RWPE2 (cell line): ENCODE measurements around the gene MRPL16.

Experiments used
- ATAC-seq: fragments of 200-7000 bp; cut with Tn5 transposase; 3 replicates; pipeline ENCODE4 v1.9.1; 2021; ENCODE audit warnings: low read depth
- DNase-seq: peaks from one replicate; pipeline ENCODE4 v3.0.0-alpha.2; 2020; ENCODE audit warnings: low spot score
- H3K27ac ChIP-seq: fragments of 450-650 bp; 2 replicates; pipeline ENCODE4 v1.5.1; 2017; ENCODE audit warnings: mild to moderate bottlenecking; ENCODE audit not compliant: poor library complexity, severe bottlenecking
- H3K27me3 ChIP-seq: fragments of 250-450 bp; sonication (Bioruptor Pico); 2 replicates; pipeline ENCODE4 v1.5.1; 2021; ENCODE audit warnings: mild to moderate bottlenecking, moderate library complexity; ENCODE audit not compliant: insufficient read depth, poor library complexity, severe bottlenecking
- H3K36me3 ChIP-seq: fragments of 250-450 bp; sonication (Bioruptor Pico); 2 replicates; pipeline ENCODE4 v1.5.1; 2020; ENCODE audit warnings: low read depth, mild to moderate bottlenecking, moderate library complexity
- H3K4me1 ChIP-seq: fragments of 250-450 bp; sonication (Bioruptor Pico); 2 replicates; pipeline ENCODE4 v1.5.1; 2021; ENCODE audit warnings: mild to moderate bottlenecking, moderate library complexity; ENCODE audit not compliant: insufficient read depth, poor library complexity, severe bottlenecking
- H3K4me3 ChIP-seq: fragments of 250-450 bp; sonication (Bioruptor Pico); 2 replicates; pipeline ENCODE4 v1.5.1; 2021; ENCODE audit warnings: mild to moderate bottlenecking, moderate library complexity; ENCODE audit not compliant: severe bottlenecking
- H3K9me3 ChIP-seq: fragments of 250-450 bp; sonication (Bioruptor Pico); 2 replicates; pipeline ENCODE4 v1.5.1; 2021; ENCODE audit warnings: mild to moderate bottlenecking, moderate library complexity; ENCODE audit not compliant: severe bottlenecking
- TF ChIP-seq, protein P1 (sequence below): fragments of 450-650 bp; IDR thresholded peaks from one replicate; pipeline ENCODE4 v1.5.1; 2017; ENCODE audit warnings: mild to moderate bottlenecking, moderate library complexity; ENCODE audit not compliant: poor library complexity, severe bottlenecking

The MRPL16 gene

DNA sequence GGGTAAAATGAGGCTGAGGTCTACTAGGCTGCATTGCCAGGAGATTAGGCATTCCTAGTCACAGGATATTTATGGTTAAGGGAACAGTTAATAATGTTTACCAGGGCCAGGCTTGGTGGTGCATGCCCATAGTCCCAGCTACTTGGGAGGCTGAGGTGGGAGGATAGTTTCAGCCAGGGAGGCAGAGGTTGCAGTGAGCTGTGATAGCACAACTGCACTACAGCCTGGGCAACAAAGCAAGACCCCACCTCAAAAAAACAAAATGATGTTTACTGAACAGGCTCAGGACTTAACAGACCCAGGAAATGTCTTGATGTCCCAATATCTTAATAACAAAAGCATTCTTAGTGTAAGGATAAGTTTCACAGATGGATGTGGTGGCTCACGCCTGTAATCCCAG lies 2.8 kb upstream of the MRPL16 start:
- peaks cover 9% of the 10 kb centered on the region for H3K4me1 ChIP-seq
- H3K36me3 ChIP-seq: peaks cover 7% of the 10 kb centered on the region
- ATAC-seq (no peak), DNase-seq (no peak)
- no peaks in the 10 kb centered on the region for H3K27me3 ChIP-seq
- H3K27ac ChIP-seq: no peak overlapping the region
- no peak overlapping the region for H3K4me3 ChIP-seq
- no peaks in the 10 kb centered on the region for H3K9me3 ChIP-seq
- TF ChIP-seq, protein P1, sequence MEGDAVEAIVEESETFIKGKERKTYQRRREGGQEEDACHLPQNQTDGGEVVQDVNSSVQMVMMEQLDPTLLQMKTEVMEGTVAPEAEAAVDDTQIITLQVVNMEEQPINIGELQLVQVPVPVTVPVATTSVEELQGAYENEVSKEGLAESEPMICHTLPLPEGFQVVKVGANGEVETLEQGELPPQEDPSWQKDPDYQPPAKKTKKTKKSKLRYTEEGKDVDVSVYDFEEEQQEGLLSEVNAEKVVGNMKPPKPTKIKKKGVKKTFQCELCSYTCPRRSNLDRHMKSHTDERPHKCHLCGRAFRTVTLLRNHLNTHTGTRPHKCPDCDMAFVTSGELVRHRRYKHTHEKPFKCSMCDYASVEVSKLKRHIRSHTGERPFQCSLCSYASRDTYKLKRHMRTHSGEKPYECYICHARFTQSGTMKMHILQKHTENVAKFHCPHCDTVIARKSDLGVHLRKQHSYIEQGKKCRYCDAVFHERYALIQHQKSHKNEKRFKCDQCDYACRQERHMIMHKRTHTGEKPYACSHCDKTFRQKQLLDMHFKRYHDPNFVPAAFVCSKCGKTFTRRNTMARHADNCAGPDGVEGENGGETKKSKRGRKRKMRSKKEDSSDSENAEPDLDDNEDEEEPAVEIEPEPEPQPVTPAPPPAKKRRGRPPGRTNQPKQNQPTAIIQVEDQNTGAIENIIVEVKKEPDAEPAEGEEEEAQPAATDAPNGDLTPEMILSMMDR: no peak

DNA sequence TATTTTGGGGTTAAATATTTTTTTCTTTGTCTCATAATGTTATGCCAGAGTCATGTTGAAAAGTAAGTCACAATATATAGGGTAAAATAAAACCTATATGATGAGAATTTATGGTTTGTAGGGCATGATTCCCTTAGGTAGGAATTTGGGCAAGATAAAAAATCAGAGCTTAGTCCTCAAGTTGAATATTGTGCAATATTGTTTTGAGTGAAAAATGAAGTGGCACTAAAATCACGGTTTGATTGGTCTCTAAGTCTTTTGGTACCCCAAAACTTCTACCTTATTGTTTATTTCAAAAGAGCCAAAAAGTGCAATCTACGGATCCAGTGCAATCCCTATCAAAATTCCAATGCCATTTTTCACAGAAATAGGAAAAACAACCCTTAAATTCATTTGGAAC lies 1.6 kb upstream of the MRPL16 start:
- no peak for DNase-seq
- Histone ChIP-seq H3K4me3 (no peak overlapping the region), H3K27ac (no peak overlapping the region), H3K36me3 (peaks cover 18% of the 10 kb centered on the region), H3K27me3 (no peaks in the 10 kb centered on the region), H3K9me3 (no peaks in the 10 kb centered on the region), H3K4me1 (peaks cover 9% of the 10 kb centered on the region)
- TF ChIP-seq, protein P1: no peak
- no peak for ATAC-seq

DNA sequence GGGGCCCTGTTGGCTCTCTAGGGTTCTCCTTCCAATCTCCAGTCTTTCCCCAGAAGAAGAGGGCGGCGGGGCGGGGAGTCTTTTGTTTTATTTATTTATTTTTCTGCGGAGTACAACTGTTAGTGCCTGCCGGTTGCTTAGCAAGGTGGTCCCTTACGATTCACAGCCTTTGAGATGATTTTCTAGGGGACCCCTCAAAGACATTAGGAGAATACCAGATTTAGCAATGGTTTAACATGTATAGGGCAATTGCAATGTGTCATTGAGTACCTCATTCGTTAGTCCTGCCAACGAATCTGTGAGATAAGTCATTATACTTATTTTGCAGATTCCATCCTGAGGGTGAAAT lies 307 bp upstream of the MRPL16 start:
- no peak for DNase-seq
- Histone ChIP-seq H3K27me3 (no peaks in the 10 kb centered on the region), H3K27ac (peak overlapping the region; percentile 42), H3K36me3 (peaks cover 32% of the 10 kb centered on the region), H3K4me1 (peaks cover 9% of the 10 kb centered on the region), H3K9me3 (no peaks in the 10 kb centered on the region), H3K4me3 (peak overlapping the region; percentile 68)
- ATAC-seq: no peak
- TF ChIP-seq, protein P1: no peak

DNA sequence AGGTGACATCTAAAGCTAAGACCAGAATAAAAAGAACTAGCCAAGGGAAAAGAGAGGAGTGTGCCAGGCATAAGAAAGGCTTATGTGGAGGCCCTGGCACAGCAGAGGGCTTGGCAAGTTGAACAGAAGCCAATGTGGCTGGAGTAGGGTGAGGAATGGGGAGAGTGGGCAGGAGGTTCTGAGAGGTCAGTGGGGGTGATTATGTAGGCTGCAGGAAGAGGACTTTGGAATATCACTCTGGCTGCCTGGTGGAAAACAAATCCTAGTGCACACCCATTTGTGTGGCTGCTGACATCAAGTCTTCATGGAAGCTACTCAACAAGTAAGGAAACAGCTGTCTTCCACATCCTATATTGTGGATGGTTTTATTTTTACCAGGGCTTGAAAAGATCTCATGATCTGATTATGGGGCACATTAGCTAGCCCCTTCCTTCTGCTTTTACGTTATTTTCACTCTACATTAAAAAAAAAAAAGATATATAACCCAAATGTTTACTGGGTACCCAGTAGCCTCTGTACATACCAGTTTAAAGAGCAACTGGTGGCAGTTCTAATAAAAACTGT lies 3.4 kb downstream of the MRPL16 start:
- Histone ChIP-seq H3K27ac (no peak overlapping the region), H3K36me3 (peaks cover 51% of the 10 kb centered on the region), H3K27me3 (no peaks in the 10 kb centered on the region), H3K4me1 (peaks cover 9% of the 10 kb centered on the region), H3K9me3 (no peaks in the 10 kb centered on the region), H3K4me3 (no peak overlapping the region)
- TF ChIP-seq, protein P1: no peak
- no peak for DNase-seq
- no peak for ATAC-seq

DNA sequence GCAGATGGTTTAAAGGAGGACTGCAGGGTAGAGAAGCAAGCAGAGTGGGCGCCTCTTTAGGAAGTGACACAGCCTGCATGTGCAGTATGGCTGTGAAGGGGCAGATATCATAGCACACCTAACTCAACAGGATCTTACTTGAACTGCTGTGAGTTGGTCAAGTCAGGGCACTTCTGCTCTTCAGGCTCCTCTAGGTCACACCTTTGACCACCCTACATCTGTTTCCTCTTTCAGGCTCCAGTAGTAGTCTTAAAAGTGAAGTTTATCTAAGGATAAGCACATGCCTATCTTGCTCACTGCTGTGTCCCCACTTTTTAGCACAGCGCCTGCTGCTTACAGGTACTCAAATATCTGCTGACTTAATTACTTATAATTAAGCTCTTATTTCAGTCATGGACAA lies 6.5 kb downstream of the MRPL16 start:
- H3K27me3 ChIP-seq: no peaks in the 10 kb centered on the region
- no peak overlapping the region for H3K4me3 ChIP-seq
- no peaks in the 10 kb centered on the region for H3K9me3 ChIP-seq
- H3K27ac ChIP-seq: no peak overlapping the region
- peaks cover 4% of the 10 kb centered on the region for H3K4me1 ChIP-seq
- H3K36me3 ChIP-seq: peaks cover 54% of the 10 kb centered on the region
- TF ChIP-seq, protein P1: no peak
- no peak for ATAC-seq
- no peak for DNase-seq
